LNCaP clone FGC (cell line): Measurements from ENCODE around the gene NFKB1.

Experiments
- DNase-seq: peaks from one replicate; pipeline ENCODE4 v3.0.0-alpha.2; 2011; ENCODE audit warnings: low read depth
- H3K4me3 ChIP-seq: 2 replicates; pipeline ENCODE4 v1.5.1; 2011; ENCODE audit warnings: mild to moderate bottlenecking, low read depth, low read length, control low read depth
- CTCF ChIP-seq: IDR thresholded peaks from 2 replicates; pipeline ENCODE4 v1.5.1; 2012; ENCODE audit warnings: mild to moderate bottlenecking; ENCODE audit not compliant: control insufficient read depth, insufficient read depth; ENCODE audit errors: extremely low read depth

Gene NFKB1

GRCh38 chr4:102641793-102642192 is 140.6 kb downstream of the NFKB1 start:
- H3K4me3 ChIP-seq = no peak overlapping the region
- no peak for TF ChIP-seq CTCF
- no peak for DNase-seq

- no peak for TF ChIP-seq CTCF
- H3K4me3 ChIP-seq = no peak overlapping the region
- no peak for DNase-seq
Measured at GRCh38 chr4:102642631-102643298, 141.6 kb downstream of the NFKB1 start.

GRCh38 chr4:102647117-102647516 is 146.0 kb downstream of the NFKB1 start:
- no peak for TF ChIP-seq CTCF
- DNase-seq = no peak
- H3K4me3 ChIP-seq = no peak overlapping the region

GRCh38 chr4:102657206-102657605 is 156.0 kb downstream of the NFKB1 start:
- TF ChIP-seq CTCF = no peak
- no peak for DNase-seq
- no peak overlapping the region for H3K4me3 ChIP-seq

GRCh38 chr4:102663073-102663472 is 161.9 kb downstream of the NFKB1 start:
- no peak for TF ChIP-seq CTCF

GRCh38 chr4:102665527-102665926 is 164.4 kb downstream of the NFKB1 start:
- TF ChIP-seq CTCF = no peak
- DNase-seq = no peak
- no peak overlapping the region for H3K4me3 ChIP-seq

More at GRCh38 chr4:102663073-102663472, 161.9 kb downstream of the NFKB1 start:
- DNase-seq = no peak
- no peak overlapping the region for H3K4me3 ChIP-seq
